ENCODE data around the gene FETUB. TPM values are rescaled to one million over a fixed set of nuclear protein-coding genes. Genes with fewer than 3 reads are reported as not detected.

Gene FETUB
- total and polyA plus RNA-seq, 2 of the 8 experiments (the other 6 are each of a cell fraction or from before 2014, with no cell fraction given): 0.15 TPM; not detected in 1

DNA sequence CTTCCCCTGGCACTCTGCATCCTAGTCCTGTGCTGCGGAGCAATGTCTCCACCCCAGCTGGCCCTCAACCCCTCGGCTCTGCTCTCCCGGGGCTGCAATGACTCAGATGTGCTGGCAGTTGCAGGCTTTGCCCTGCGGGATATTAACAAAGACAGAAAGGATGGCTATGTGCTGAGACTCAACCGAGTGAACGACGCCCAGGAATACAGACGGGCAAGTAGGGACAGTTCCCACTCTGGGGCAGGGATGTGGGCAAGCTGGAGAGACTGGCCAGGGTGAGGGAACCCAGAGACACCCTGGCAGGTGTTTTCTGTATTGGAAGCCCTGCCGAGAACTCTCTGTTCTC, 247 bp downstream of the FETUB start (continued):
- TF ChIP-seq, protein P1, sequence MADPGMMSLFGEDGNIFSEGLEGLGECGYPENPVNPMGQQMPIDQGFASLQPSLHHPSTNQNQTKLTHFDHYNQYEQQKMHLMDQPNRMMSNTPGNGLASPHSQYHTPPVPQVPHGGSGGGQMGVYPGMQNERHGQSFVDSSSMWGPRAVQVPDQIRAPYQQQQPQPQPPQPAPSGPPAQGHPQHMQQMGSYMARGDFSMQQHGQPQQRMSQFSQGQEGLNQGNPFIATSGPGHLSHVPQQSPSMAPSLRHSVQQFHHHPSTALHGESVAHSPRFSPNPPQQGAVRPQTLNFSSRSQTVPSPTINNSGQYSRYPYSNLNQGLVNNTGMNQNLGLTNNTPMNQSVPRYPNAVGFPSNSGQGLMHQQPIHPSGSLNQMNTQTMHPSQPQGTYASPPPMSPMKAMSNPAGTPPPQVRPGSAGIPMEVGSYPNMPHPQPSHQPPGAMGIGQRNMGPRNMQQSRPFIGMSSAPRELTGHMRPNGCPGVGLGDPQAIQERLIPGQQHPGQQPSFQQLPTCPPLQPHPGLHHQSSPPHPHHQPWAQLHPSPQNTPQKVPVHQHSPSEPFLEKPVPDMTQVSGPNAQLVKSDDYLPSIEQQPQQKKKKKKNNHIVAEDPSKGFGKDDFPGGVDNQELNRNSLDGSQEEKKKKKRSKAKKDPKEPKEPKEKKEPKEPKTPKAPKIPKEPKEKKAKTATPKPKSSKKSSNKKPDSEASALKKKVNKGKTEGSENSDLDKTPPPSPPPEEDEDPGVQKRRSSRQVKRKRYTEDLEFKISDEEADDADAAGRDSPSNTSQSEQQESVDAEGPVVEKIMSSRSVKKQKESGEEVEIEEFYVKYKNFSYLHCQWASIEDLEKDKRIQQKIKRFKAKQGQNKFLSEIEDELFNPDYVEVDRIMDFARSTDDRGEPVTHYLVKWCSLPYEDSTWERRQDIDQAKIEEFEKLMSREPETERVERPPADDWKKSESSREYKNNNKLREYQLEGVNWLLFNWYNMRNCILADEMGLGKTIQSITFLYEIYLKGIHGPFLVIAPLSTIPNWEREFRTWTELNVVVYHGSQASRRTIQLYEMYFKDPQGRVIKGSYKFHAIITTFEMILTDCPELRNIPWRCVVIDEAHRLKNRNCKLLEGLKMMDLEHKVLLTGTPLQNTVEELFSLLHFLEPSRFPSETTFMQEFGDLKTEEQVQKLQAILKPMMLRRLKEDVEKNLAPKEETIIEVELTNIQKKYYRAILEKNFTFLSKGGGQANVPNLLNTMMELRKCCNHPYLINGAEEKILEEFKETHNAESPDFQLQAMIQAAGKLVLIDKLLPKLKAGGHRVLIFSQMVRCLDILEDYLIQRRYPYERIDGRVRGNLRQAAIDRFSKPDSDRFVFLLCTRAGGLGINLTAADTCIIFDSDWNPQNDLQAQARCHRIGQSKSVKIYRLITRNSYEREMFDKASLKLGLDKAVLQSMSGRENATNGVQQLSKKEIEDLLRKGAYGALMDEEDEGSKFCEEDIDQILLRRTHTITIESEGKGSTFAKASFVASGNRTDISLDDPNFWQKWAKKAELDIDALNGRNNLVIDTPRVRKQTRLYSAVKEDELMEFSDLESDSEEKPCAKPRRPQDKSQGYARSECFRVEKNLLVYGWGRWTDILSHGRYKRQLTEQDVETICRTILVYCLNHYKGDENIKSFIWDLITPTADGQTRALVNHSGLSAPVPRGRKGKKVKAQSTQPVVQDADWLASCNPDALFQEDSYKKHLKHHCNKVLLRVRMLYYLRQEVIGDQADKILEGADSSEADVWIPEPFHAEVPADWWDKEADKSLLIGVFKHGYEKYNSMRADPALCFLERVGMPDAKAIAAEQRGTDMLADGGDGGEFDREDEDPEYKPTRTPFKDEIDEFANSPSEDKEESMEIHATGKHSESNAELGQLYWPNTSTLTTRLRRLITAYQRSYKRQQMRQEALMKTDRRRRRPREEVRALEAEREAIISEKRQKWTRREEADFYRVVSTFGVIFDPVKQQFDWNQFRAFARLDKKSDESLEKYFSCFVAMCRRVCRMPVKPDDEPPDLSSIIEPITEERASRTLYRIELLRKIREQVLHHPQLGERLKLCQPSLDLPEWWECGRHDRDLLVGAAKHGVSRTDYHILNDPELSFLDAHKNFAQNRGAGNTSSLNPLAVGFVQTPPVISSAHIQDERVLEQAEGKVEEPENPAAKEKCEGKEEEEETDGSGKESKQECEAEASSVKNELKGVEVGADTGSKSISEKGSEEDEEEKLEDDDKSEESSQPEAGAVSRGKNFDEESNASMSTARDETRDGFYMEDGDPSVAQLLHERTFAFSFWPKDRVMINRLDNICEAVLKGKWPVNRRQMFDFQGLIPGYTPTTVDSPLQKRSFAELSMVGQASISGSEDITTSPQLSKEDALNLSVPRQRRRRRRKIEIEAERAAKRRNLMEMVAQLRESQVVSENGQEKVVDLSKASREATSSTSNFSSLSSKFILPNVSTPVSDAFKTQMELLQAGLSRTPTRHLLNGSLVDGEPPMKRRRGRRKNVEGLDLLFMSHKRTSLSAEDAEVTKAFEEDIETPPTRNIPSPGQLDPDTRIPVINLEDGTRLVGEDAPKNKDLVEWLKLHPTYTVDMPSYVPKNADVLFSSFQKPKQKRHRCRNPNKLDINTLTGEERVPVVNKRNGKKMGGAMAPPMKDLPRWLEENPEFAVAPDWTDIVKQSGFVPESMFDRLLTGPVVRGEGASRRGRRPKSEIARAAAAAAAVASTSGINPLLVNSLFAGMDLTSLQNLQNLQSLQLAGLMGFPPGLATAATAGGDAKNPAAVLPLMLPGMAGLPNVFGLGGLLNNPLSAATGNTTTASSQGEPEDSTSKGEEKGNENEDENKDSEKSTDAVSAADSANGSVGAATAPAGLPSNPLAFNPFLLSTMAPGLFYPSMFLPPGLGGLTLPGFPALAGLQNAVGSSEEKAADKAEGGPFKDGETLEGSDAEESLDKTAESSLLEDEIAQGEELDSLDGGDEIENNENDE (IDR thresholded peaks at IDR 0.05; ENCODE audit: insufficient replicate concordance, low read length): no peak
- TF ChIP-seq POLR2AphosphoS5 (IDR thresholded peaks at IDR 0.05; ENCODE audit: low read depth, low read length) (no peak), GABPA (IDR thresholded peaks at IDR 0.05; ENCODE audit: borderline replicate concordance, insufficient read depth, low read length) (no peak), POU5F1 (IDR thresholded peaks at IDR 0.05; ENCODE audit: low read depth, low read length) (no peak)
